IMR-90 (cell line): Measurements from ENCODE around the gene MAGI2. TPM values are rescaled to one million over a fixed set of nuclear protein-coding genes. Genes with fewer than 3 reads are reported as not detected.

Experiments
- ATAC-seq: fragments of 200-7000 bp; cut with Tn5 transposase; 2 replicates; pipeline ENCODE4 v1.9.1; 2020; ENCODE audit warnings: low read depth, mild to moderate bottlenecking, moderate library complexity
- BruUV-seq: library from RNA; stranded (reverse); fragments of 400-500 nt; replicated peaks from 2 replicates; lab custom pipeline; 2021; lab: Mats Ljungman, UMichigan
- CTCF ChIA-PET: fragments of 300-600 bp; formaldehyde crosslinking; extraction: SDS; loops from one replicate; lab custom pipeline; 2021; ENCODE audit warnings: antibody characterized with exemption; lab: Yijun Ruan, JAX
- POLR2A ChIA-PET: fragments of 300-600 bp; sonication (Branson Sonifier 250); formaldehyde crosslinking; loops from one replicate; lab custom pipeline; 2022; ENCODE audit warnings: antibody characterized with exemption; ENCODE audit not compliant: unreplicated experiment; lab: Charles Lee
- DNase-seq: peaks from one replicate; pipeline ENCODE4 v3.0.0; 2013
- H2AFZ ChIP-seq: replicated peaks from 2 replicates; pipeline ENCODE3; 2013; ENCODE audit warnings: low read length, mild to moderate bottlenecking; ENCODE audit not compliant: poor library complexity
- H2AK5ac ChIP-seq: 2 replicates; pipeline ENCODE4 v1.6.1; 2013; ENCODE audit warnings: low read depth, low read length, inconsistent platforms
- H2AK9ac ChIP-seq: replicated peaks from 2 replicates; pipeline ENCODE3; 2013; ENCODE audit warnings: mild to moderate bottlenecking, low read depth, low read length, moderate library complexity; ENCODE audit not compliant: poor library complexity
- H2BK120ac ChIP-seq: 2 replicates; pipeline ENCODE4 v1.6.1; 2013; ENCODE audit warnings: low read depth, low read length, inconsistent platforms
- H2BK15ac ChIP-seq: 3 replicates; pipeline ENCODE4 v1.6.1; 2013; ENCODE audit warnings: low read depth, low read length, inconsistent platforms
- H2BK20ac ChIP-seq: 2 replicates; pipeline ENCODE4 v1.6.1; 2013; ENCODE audit warnings: low read depth, mild to moderate bottlenecking, inconsistent platforms, low read length, moderate library complexity
- H2BK5ac ChIP-seq: 2 replicates; pipeline ENCODE4 v1.6.1; 2013; ENCODE audit warnings: mild to moderate bottlenecking, low read depth, low read length, inconsistent platforms; ENCODE audit not compliant: poor library complexity, severe bottlenecking
- H3K14ac ChIP-seq: replicated peaks from 2 replicates; pipeline ENCODE4 v1.6.1; 2013; ENCODE audit warnings: low read depth, low read length, inconsistent platforms
- H3K18ac ChIP-seq: 2 replicates; pipeline ENCODE4 v1.6.1; 2013; ENCODE audit warnings: low read depth, low read length, control low read depth
- H3K23ac ChIP-seq: 2 replicates; pipeline ENCODE4 v1.6.1; 2013; ENCODE audit warnings: low read depth, low read length, inconsistent platforms
- H3K27ac ChIP-seq: 2 replicates; pipeline ENCODE4 v1.5.1; 2013; ENCODE audit warnings: mild to moderate bottlenecking, control low read depth, low read length; ENCODE audit not compliant: insufficient read depth
- H3K27me3 ChIP-seq: 2 replicates; pipeline ENCODE4 v1.6.1; 2013; ENCODE audit warnings: low read length; ENCODE audit not compliant: control insufficient read depth, insufficient read depth
- H3K36me3 ChIP-seq: 2 replicates; pipeline ENCODE4 v1.6.1; 2013; ENCODE audit warnings: low read length, mixed read lengths; ENCODE audit not compliant: control insufficient read depth, insufficient read depth
- H3K4ac ChIP-seq: 2 replicates; pipeline ENCODE4 v1.6.1; 2013; ENCODE audit warnings: low read depth, low read length, inconsistent platforms
- H3K4me1 ChIP-seq: 2 replicates; pipeline ENCODE4 v1.6.1; 2013; ENCODE audit warnings: low read length, mixed read lengths; ENCODE audit not compliant: control insufficient read depth, insufficient read depth
- H3K4me2 ChIP-seq: 2 replicates; pipeline ENCODE4 v1.6.1; 2013; ENCODE audit warnings: low read depth, mild to moderate bottlenecking, control low read depth, low read length, moderate library complexity
- H3K4me3 ChIP-seq: 2 replicates; pipeline ENCODE4 v1.5.1; 2013; ENCODE audit warnings: low read depth, mild to moderate bottlenecking, control low read depth, low read length, moderate library complexity; ENCODE audit not compliant: insufficient read depth
- H3K56ac ChIP-seq: 2 replicates; pipeline ENCODE4 v1.6.1; 2013; ENCODE audit warnings: low read length, inconsistent platforms; ENCODE audit not compliant: insufficient read depth; ENCODE audit errors: extremely low read depth
- H3K79me1 ChIP-seq, 2 experiments: 2 replicates each; pipeline ENCODE4 v1.6.1; 2013; ENCODE audit warnings: low read length in 2 of 2, inconsistent platforms in 1 of 2, low read depth in 1 of 2
- H3K9ac ChIP-seq: 2 replicates; pipeline ENCODE4 v1.6.1; 2013; ENCODE audit warnings: low read depth, low read length, control low read depth
- H3K9me1 ChIP-seq: 2 replicates; pipeline ENCODE4 v1.6.1; 2013; ENCODE audit warnings: low read length, inconsistent platforms; ENCODE audit not compliant: insufficient read depth
- H3K9me3 ChIP-seq: 2 replicates; pipeline ENCODE4 v1.6.1; 2013; ENCODE audit warnings: low read length; ENCODE audit not compliant: control insufficient read depth, insufficient read depth
- H4K20me1 ChIP-seq: 2 replicates; pipeline ENCODE4 v1.6.1; 2013; ENCODE audit warnings: low read length, inconsistent platforms; ENCODE audit not compliant: insufficient read depth
- H4K5ac ChIP-seq: 2 replicates; pipeline ENCODE4 v1.6.1; 2013; ENCODE audit warnings: mild to moderate bottlenecking, low read depth, low read length, control low read depth
- H4K8ac ChIP-seq, 2 experiments: 2 replicates each; pipeline ENCODE4 v1.6.1; 2013; ENCODE audit warnings: low read depth in 2 of 2, low read length in 2 of 2, control low read depth in 1 of 2, inconsistent platforms in 1 of 2
- H4K91ac ChIP-seq: 2 replicates; pipeline ENCODE4 v1.6.1; 2013; ENCODE audit warnings: low read depth, low read length, inconsistent platforms; ENCODE audit not compliant: insufficient read depth
- CEBPB ChIP-seq: IDR thresholded peaks from 2 replicates; pipeline ENCODE4 v1.6.1; 2012; ENCODE audit warnings: low read depth, low read length, improper control_type of control experiment
- WGBS, 2 experiments: methylation state at CpG; one replicate each; pipeline versions ENCODE4 v1.1.5 to v1.1.7; 2013; ENCODE audit warnings: missing lambda C conversion rate in 2 of 2; ENCODE audit not compliant: insufficient read length in 1 of 2; ENCODE audit errors: extremely low coverage in 2 of 2; 5-methylcytosine and 5-hydroxymethylcytosine counted together
- dilution Hi-C: fragments of 300-500 bp; cut with HindIII; formaldehyde crosslinking; loops from one replicate; pipeline ENCODE4 v1.14.3; 2018; ENCODE audit warnings: low sequenced_read_pairs; ENCODE audit not compliant: unreplicated experiment
- in situ Hi-C: fragments of 300-500 bp; cut with MboI; formaldehyde crosslinking; loops from 3 replicates; pipeline ENCODE4 v1.14.3; 2019; ENCODE audit warnings: low sequenced_read_pairs, inconsistent platforms, mixed read lengths
- intact Hi-C: fragments of 100-400 bp; cut with micrococcal nuclease; formaldehyde crosslinking; loops from 2 replicates; pipeline ENCODE4 v1.10.0; 2022
- polyA plus RNA-seq, 3 experiments: library from polyadenylated mRNA; depleted of rRNA; stranded (reverse); fragments of >200 nt; gene quantifications; 2 replicates each; pipeline ENCODE4 v1.2.3, GENCODE V29; 2012; ENCODE audit warnings: low replicate concordance in 1 of 3
- total RNA-seq: library from RNA; depleted of rRNA; stranded (reverse); fragments of >200 nt; gene quantifications from 2 replicates; pipeline ENCODE4 v1.2.3, GENCODE V29; 2012

The MAGI2 gene
- total and polyA plus RNA-seq, 2 of the 4 experiments (the other 2 are of a cell fraction): 2.5 to 17.9 TPM

DNA sequence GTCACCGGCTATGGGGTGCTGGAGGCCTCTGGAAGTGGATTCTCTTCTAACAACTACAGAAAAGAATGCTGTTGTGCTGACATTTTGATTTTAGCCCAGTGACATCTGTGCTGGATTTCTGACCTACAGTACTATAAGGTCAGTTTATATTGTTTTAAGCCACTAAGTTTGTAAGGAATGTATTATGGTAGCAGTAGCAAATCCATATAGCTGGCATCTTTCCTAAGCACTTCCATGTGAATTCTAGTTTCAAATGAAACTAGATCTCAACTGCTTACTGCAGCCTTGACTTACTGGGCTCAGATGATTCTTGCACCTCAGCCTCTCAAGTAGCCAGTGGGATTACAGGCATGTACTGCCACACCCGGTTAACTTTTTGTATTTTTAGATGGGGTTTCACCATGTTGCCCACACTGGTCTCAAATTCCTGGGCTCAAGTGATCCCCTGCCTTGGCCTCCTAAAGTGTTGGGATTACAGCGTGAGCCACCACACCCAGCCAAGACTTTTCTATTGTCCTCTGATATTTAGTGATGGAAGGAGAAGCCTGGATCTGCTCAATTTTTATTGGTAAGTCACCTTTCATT, 1240.9 kb downstream of the MAGI2 start:
- Histone ChIP-seq H3K4me2 (no peak overlapping the region), H3K9me1 (no peaks in the 10 kb centered on the region), H2BK20ac (no peak overlapping the region), H3K79me1 (no peaks in the 10 kb centered on the region), H3K14ac (no peak overlapping the region), H3K27me3 (no peaks in the 10 kb centered on the region), H3K4ac (no peak overlapping the region), H3K23ac (no peak overlapping the region), H2BK5ac (no peak overlapping the region), H3K27ac (no peak overlapping the region), H4K8ac (no peak overlapping the region), H2AK9ac (no peak overlapping the region), H3K4me1 (peaks cover 6% of the 10 kb centered on the region), H3K18ac (no peak overlapping the region), H4K20me1 (no peaks in the 10 kb centered on the region), H3K56ac (no peak overlapping the region), H3K36me3 (no peaks in the 10 kb centered on the region), H2AFZ (no peak overlapping the region), H2BK15ac (no peak overlapping the region), H2BK120ac (no peak overlapping the region), H3K9me3 (no peaks in the 10 kb centered on the region), H4K91ac (no peak overlapping the region), H3K4me3 (no peak overlapping the region), H4K5ac (no peak overlapping the region), H2AK5ac (no peak overlapping the region), H3K9ac (no peak overlapping the region)
- DNase-seq: peak; percentile 12
- dilution Hi-C loops: no loop called here
- ChIA-PET CTCF (no interaction called here), POLR2A (no interaction called here)
- intact Hi-C loops: no loop called here
- in situ Hi-C loops: no loop called here
- no peak for TF ChIP-seq CEBPB
- BruUV-seq: no TSS peak
- WGBS, 2 experiments: 80% methylated on average over 1 of the region's 3 CpGs; no CpG with 5 or more reads in 1 of the 2 experiments
- ATAC-seq: peak; percentile 60
